PC-3 (cell line): ENCODE results near the gene PARD6A.

Experiments used
- EZH2 ChIP-seq: fragments of 300-600 bp; sonication (generic); IDR thresholded peaks from one replicate; pipeline ENCODE4 v1.6.1; 2017; ENCODE audit warnings: antibody characterized with exemption, mild to moderate bottlenecking, low read length; ENCODE audit not compliant: unreplicated experiment
- TF ChIP-seq, protein P1 (sequence below): fragments of 300-600 bp; sonication (generic); conservative IDR thresholded peaks from 2 replicates; pipeline ENCODE4 v1.5.1; 2017; ENCODE audit warnings: antibody characterized with exemption, low read depth, mild to moderate bottlenecking, low read length

DNA sequence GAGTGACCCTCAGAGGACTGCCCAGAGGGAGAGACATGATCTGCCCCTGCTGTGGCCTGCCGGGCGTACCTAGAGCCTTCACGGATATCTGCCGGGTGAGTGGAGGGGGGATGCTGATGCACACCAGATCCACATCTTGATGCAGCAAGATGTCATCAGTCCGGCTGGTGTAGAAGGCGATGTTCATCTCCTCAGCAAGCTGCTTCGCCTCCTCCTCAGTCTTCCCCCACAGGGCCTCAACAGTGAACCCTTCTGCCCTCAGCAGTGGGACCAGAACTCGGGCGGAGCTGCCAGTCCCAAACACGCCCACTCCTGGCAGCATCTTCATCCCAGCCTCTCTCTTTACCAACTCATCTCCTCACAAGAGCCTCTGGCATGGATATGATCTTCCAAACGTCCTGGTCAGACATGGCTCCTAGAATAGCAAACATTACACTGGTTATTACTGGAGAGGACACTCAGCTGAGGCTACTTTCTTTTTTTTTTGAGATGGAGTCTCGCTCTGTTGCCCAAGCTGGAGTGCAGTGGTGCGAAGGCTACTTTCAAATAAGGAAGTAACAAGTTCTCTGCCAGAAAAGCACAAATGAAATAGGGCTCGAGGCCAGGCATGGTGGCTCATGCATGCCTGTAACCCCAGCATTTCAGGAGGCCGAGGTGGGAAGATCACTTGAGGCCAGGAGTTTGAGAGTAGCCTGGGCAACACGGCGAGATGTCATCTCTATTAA is 24.8 kb downstream of the PARD6A start:
- TF ChIP-seq, protein P1, sequence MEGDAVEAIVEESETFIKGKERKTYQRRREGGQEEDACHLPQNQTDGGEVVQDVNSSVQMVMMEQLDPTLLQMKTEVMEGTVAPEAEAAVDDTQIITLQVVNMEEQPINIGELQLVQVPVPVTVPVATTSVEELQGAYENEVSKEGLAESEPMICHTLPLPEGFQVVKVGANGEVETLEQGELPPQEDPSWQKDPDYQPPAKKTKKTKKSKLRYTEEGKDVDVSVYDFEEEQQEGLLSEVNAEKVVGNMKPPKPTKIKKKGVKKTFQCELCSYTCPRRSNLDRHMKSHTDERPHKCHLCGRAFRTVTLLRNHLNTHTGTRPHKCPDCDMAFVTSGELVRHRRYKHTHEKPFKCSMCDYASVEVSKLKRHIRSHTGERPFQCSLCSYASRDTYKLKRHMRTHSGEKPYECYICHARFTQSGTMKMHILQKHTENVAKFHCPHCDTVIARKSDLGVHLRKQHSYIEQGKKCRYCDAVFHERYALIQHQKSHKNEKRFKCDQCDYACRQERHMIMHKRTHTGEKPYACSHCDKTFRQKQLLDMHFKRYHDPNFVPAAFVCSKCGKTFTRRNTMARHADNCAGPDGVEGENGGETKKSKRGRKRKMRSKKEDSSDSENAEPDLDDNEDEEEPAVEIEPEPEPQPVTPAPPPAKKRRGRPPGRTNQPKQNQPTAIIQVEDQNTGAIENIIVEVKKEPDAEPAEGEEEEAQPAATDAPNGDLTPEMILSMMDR = no peak
- no peak for TF ChIP-seq EZH2
